Measurements from ENCODE around the gene SUSD6.

Gene SUSD6

DNA sequence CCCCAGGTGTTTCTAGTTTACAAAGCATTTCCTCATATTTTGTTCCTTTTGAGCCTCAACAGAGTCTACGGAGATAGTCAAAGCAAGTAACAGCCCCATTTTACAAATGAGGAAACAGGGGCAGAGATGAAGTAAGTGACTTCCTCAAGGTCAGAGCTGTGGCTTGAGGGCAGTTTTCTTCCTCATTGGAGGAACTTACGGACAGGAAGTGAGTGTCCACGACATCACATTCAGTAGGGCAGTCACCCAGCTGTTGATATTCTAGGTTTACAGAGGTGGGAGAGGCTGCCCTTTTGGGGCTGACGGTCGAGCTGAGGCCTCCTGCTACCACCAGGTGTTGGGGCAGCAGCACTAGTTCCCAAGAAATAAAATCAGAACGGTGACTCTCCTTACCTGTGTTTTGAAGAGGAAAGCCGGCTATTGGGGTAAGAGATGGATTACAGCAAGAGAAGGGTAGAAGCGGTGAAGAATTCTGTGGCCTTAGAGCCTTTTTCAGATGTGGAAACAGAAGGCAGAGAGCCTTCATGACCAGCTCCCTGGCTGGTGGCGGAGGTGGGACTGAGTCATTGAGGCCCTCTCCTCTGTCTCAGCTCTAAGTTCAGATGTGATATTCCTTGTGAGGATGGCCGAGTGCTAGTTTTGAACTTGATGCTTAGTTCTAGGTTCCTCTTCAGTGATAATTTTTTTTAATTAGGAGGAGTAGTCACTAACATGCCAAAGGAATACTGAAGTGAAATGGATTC is 41.7 kb downstream of the SUSD6 start:
- DNase-seq, result no peak

DNA sequence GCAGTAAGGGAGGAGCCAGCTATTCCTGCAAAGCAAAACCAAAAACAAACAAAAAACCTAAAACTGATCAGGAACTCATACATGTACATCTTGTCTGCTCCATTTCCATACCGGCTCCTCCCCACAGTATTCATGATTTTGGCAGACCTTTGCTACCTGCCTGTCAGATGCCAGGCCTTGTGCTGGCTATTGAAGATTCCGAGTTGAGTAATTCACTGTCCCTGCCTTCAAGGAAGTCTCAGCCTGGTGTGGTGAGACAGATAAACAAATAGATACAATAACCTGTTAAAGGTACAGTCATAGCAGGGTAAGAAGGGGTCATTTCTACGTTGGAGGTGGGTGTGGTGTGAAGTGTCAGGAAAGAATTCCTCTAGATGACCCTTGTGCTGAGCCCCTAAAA is 42.7 kb downstream of the SUSD6 start:
- DNase-seq, result no peak

DNA sequence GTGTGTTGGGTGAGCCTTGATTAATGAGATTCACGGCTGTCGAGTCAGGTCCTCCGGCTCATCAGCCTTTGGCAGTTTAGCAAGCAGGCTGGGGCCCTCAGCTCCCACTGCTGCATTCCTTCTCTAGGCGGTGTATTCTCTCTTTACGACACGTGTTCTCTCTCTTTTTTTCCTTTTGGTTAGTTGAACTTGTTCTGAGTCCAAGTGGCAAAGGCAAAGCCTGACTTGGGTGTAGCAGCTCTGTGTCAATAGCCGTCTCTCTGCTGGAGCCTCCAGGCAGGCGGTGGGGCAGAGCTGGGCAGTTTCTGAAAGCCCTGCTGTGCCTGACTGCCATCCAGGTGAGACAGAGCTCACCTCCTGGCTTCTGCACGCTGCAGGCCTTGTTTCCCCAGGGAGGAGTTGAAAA is 46.6 kb downstream of the SUSD6 start:
- no peak for DNase-seq

DNA sequence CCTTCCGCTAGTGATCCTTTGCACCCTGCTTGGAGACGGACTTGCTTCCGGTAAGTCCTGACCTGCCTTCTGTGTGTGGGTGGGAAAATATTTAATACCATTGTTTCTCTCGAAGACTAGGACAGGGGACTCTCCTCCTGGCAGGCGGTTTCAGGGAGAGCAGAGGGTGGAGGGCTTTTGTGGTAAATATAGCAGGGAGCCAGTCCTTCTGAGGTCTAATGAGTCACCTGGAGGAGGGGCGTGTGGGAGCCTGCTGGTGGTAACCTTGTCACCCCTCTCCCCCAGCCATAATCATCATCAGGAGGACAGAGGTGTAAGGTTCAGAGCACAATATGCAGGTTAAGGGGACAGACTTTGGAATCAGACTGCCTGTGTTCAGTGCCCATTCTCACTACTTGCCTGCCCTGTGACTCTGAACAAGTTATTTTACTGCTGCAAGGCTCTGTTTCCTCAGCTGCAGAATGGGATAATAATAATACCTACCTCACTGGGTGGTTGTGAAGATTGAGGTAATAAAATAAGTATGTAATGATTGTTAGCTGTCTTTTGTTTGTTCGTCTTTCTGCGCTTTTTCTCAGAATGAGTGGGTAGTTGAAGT is 47.4 kb downstream of the SUSD6 start:
- DNase-seq, result no peak

DNA sequence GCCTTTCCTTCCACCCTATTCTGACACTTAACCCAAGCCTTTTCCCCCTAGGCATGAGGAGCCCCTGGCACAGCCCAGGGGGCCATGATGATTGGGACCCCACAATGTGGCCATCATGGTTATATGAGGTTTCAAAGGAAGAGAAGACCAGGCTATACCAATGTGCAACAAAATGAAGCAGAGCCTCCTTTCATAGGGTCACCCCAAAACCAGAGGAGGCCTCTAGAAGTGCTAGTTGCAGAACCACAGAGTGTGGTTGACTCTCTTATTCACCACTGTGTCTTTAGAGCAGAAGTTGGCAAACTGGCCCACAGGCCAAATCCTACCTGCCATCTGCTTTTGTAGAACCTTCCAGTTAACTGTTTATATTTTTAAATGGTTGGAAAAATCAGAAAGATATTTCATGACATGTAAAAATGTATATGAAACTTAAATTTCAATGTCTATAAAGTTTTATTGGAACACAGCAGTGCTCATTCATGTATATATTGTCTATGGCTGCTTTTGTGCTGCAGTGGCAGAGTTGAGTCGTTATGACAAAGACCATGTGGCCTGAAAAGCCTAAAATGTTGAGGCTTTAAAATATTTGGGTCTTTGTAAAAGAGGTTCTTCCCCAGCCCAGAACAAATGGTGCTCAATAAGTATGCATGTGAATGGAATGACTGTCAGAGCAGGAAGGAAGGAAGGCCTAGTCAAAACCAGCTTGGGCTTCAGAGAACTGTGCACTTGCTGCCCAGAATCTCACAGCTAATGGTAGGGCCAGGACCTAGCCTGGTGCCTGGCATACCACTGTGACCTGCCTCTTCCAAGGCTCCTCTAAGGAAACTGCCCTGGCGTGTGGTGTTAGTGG is 49.2 kb downstream of the SUSD6 start:
- no peak for DNase-seq

DNA sequence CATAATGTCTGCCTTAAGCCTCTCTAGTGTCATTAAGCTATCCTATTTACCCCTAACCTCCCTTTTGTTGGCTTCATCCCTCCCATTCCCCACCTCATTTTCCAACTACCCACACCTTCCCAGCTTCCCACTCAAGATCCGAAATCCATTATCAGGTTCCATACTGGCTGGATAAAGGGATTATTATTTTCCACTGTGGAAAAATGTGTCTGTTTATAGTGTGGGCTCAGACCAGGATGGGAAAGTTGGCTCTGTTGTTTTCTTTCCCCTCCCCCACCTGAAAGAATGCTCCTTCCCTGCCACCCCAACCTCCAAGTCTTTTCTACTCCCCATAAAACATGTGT is 49.8 kb downstream of the SUSD6 start:
- DNase-seq, result no peak

DNA sequence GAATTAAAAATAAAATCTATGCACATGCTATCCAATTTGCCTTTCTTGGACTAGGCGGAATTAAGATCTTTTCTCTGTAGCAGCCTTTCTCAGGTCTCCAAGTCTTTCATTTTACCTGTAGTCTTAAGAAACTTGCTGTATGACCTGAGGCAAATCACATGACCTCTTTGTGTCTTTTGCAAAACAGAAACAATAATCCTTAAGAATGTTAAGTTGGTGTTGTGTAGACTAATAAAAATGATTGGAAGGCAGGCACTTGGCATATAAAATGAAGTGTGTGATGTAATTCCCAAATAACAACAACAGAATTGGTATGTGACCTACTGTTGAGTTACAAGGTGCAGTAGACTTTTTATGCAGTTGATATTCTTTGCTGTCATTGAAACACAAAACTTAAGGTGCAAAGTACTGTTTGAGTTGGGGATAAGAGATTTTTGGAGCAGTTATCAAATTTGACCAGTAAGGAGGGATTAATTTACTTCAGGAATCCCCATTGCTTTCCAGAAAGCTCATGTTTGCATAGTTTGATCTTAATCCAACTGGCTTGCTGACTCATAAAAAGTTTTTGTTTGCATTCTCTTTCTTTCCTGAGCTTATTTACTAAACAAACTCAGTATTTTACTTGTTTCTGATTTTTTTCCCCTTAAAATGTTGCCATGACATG is 51.4 kb downstream of the SUSD6 start:
- no peak for DNase-seq

DNA sequence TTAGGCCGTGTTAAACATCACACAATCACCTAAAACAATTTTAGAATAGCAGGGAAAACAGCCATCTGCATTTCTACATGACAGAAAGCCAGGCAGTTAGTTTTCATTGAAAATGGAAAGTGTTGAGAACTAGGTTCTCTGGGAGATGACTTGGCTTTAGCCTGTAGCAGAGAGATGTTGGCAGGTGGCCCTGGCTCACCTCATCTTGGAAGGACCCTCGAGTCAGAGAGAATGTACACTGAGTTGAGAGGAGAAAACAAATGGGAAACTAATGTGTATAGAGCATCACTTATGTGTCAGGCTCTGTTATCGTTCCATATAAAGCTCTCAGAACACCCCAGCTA is 51.9 kb downstream of the SUSD6 start:
- DNase-seq, result no peak

DNA sequence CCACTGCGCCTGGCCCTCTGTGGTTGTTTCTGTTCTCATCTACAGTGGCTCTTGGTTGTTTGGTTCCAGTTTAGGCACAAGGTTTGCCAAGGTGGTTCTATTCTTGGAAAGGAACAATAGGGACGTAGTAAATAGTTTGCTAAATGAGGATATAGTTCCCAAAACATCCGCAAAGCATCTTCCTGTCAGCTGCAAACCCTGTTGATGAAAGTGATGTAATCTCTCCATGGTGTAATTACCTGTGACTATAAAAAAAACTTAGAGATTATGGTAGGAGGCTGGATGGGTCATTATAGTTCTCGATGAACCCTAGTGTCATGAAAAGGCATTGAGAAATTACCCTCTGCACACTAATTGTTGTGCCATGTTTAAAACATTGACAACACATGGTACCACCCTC is 52.9 kb downstream of the SUSD6 start:
- no peak for DNase-seq

DNA sequence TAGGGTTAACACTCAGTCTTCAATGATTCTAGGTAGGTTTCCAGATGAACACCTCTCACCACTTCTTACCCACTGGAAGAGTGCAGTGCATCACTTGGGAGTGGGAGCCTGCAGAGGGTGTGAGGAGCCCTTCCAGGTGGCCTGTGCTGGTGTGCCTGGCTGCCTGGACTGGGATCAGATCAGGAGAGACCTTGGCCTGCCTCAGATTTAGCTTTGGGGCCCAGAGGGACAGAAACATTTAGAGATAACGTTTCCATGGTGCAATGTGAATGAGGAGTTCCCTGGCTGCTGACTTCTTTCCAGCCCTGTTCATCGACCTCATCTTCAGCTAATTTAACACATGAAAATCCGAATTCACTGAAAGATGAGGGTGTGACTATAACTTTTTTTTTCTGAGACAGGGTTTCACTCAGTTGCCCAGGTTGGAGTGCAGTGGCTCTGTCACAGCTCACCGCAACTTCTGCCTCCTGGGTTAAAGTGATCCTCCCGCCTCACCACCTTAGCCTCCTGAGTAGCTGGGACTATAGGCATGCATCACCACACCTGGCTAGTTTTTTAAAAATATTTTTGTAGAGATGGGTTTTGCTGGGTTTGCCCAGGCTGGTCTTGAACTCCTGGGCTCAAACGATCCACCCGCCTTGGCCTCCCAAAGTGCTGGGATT is 53.6 kb downstream of the SUSD6 start:
- DNase-seq, result no peak

DNA sequence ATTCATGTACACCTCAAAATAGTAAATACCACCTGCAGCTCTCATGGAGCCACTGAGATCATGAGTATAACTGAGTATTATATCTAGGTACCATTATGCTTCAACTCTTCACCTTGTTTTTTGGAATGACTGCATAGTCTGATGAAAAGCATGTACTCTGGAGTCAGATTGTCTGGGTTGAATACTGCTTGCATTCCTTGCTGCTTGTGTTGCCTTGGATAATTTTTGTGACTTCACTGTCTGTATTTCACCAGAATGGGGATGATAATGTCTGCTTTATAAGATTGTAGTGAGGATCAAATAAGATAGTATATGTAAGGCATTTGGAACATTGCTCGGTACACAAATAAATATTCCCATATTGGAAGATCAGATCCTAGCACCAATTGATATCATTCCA is 54.2 kb downstream of the SUSD6 start:
- DNase-seq, result no peak

DNA sequence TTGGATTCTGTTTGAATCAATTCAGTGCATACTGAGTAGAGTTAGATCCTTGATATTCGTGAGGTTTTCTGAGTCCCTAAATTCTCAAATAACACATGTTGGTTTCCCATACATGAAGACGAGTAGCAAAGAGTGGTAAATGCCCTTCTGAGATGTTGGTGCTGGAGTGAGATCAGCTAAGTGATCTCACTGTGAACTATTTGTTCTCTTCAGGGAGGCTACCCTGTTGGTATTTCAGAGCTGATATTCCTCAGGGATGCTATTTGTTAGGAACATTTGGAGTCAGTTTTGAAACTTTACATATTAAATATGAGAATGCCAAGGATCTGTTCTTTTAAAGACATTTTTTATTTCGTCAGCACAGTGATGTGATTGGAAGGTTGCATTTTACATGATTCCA is 54.7 kb downstream of the SUSD6 start:
- DNase-seq, result no peak

DNA sequence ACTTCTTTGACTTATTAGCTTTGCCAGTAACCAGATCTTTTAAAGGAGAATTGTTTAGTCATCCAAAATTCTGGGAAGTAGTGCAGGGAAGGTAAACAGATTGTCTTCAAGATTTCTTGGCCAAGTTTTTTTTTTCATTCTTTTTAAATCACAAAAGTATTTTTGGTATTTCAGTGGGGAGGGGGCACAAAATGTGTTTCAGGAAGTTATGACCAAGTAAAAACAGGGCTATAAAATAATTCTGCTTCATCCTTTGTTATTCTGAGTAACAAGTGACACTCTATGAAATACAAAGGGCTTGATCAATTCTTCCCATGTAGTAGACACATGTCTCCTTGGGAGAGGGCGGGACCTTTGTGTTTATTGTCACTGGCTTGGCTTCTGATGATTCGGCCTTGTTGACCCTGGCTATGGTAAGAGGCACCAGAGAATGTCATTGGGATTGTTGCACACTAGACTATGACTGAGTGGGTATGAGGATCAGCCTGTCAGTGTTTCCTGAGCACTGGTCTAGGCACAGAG is 55.4 kb downstream of the SUSD6 start:
- no peak for DNase-seq

DNA sequence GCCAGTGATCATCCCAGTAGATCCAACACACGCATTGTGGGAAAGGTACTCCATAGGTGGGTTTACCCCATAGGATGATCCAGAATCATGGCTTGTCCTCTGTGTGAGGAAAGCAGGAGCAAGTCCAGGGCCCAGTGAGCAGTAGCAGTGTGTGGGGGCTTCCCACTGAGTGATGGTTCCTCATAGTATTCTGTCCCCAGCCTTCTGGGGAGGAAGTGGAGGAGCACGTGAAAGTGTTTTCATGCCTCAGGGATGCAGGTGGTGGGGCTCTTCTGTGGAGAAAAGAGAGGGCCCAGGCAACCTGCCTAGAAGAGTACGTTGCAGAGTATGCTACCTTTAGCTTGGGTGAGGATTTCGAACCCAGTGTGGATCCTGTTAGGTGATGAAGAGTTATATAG is 56.5 kb downstream of the SUSD6 start:
- no peak for DNase-seq

DNA sequence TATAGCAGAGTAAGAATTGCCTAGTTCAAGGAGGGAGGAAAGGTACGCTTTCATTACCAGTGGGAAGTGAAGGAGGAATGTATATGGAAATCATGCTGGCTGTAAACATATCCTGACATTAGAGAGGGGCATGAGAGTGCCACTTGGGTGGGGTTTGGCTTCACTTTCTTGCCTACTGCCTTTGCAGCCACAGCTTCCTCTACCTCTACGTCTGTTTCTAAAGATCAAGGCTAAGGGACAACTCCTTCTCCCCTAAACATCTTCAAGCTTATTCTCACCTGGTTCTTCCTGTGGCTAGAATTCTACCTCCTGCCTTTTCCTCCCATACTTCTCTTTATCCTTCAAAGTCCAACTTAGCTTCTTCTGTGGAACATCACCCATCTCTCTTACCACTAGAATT is 58.0 kb downstream of the SUSD6 start:
- DNase-seq, result no peak

DNA sequence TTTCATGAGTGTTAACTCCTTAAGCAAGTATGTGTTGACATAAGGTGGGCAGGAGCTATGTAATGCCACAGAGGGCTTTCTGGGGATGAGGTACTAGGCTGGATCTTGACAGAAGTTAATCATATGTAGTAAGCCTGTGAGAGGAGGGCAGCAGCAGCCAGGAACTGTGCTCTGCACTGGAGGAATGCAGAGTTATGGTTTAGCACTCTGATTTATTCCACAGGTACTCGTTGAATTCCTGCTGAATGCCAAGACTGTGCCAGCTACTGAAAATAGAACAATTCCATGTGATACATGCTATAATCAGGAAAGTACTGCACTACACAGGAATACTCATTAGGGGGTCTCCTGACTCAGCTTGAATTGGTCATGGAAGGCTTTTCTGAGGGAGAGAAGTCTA is 58.7 kb downstream of the SUSD6 start:
- DNase-seq, result no peak

DNA sequence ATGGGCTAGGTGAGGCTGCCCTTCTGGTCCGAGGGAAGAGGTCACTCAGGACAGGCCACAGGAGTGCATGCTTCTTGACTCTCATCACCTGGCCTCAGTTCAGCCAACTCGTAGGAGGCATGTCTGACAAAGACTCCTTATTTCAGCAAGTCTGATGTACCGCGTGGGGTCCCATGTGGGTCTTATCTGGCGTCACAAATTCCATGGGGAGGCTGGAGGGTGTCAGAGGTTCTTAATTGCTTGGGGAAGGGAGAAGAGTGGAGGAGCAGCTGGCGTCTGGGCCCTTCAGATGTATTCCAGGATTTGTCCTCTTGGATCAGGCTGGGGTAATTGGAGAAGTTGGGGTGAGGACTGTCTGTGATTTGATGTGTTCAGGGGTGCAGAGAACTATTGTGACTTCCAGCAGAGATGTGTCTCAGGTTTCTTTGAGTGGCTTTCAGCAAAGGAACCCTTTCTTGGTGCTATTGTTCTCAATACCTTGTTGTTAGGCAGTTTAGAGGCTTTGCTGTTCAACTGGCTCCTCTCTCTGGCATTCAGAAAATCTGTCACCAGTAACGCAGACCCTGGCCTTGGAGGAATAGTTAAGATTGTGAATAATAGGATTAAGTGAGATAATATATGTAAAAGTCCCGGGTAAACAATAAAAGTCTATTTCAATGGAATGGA is 60.1 kb downstream of the SUSD6 start:
- no peak for DNase-seq

DNA sequence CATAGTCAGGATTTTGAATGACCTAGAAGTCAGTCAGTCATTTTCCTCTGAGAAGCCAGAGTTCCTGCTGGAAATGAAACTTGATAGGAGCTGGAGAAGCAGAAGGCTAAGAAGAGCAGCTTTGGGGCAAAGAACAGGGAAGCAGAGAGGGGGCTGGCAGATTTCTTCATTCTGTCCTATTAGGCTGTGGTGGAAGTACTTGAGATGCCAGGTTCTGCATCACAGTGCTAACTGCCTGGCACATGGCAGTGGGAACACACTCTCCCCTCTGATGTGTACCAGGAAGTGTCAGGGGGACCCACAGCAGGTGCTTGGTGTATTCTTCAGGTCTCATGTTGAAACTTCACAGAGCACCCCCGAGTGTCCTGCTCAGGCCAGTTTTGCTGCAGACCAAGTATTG is 61.0 kb downstream of the SUSD6 start:
- no peak for DNase-seq

DNA sequence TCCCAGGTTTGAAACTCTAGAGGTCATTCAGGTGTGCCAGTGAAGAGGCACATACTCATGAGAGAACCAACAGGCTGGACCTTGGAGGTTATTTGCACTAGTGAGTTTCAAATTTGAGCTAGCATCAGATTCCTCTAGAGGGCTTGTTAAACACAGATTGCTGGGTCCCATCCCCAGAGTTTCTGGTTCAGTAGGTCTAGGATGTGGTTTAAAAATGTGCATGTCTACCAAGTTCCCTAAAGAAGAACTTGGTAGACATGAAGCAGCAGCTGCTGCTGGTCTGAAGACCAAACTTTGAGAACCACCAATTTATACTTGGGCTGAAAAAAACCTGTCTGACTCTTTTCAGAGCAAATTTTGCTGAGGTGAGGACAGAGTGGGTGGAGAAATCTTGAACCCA is 61.7 kb downstream of the SUSD6 start:
- no peak for DNase-seq

DNA sequence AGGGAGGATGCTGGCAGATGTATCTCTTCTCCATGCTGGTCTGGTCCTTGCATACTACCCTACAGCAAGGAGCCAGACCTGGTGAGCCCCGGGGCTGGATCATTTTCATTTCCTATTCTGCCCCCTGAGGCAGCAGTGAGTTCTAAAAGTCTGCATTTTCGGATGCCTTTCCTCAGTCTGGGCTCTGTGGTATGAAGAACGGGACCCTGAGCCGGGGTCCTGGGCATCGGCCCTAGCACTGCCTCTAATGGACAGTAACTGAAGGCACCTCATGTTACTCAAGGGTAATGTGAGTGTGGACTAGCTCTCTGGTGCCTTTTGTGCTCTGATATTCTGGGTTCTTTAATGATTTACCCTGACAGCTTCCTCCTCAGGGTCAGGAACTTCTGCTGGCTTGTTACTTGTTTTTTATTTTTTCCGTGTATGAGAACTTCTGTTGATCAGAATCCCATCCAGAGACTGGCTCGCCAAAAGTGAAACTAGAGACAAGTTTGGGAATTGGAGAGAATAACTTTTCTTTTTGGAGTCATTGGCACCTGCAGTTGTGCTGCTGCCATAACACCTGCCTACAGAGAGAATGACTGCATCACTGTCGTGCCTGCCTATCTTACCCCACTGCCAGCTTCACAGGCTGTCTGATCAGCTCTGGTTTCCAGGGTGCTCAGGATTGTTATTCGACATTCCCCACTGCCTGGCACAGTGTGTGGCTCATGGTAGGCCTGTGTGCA is 62.3 kb downstream of the SUSD6 start:
- no peak for DNase-seq

DNA sequence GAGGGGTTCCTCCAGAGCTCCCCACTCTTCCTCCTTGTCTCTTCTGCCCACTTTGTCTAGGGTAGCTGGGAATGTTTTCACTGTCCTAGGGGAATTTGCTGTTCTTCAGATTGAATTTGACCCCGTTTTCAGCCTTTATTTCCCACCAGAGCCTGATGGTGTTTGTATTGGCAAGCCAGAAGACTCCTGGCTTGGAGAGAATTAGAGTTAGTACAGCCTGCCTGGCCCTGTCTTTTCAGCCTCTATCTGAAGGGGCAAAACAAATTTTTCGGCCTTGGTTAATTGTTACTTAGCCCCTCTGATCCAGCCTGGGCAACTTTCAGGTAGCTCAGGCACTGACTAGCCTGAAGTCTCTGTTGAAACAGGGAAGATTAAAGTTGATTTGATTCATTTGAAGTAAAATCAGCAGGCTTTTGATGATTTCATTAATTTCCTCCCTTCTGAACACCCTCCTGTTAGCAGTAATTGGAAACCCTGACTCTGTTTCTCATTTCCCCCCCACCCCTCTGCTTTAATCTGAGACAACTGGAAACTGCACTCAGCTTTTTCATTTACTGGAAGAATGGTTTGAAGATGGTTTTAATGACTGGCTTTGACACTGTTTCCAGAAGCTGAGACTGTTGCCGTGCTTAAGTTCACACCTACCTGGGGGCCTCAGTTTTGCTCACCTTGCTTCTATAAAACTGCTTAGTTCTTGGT is 63.3 kb downstream of the SUSD6 start:
- no peak for DNase-seq

Data from activated CD4-positive, CD25-positive, alpha-beta regulatory T cell (primary cell).